ENCODE measurements around the gene MMP17.

MMP17 gene

GRCh38 chr12:131833288-131833895, 5.2 kb downstream of the MMP17 start:
- H3K27me3 ChIP-seq (ENCODE audit: control insufficient read depth in 1 of 2, insufficient read depth in 2 of 2, low read length in 2 of 2), result peaks cover 7 to 69% of the 10 kb centered on the region in 2 donors
- no peak overlapping the region for H3K9ac ChIP-seq (ENCODE audit: low read length)
- H3K36me3 ChIP-seq (ENCODE audit: insufficient read depth, low read length), result no peaks in the 10 kb centered on the region
- H3K4me3 ChIP-seq (ENCODE audit: low read depth in 1 of 2, low read length in 2 of 2), result no peak overlapping the region
- no peak overlapping the region for H3K27ac ChIP-seq (ENCODE audit: low read depth, low read length)
- no peaks in the 10 kb centered on the region for H3K9me3 ChIP-seq (ENCODE audit: low read length)
- peaks cover 18% of the 10 kb centered on the region for H3K4me1 ChIP-seq (ENCODE audit: insufficient read depth, low read length)

- Histone ChIP-seq H3K4me3 (ENCODE audit: low read depth in 1 of 2, low read length in 2 of 2) (no peak overlapping the region), H3K27ac (ENCODE audit: low read depth, low read length) (no peak overlapping the region), H3K9me3 (ENCODE audit: low read length) (no peaks in the 10 kb centered on the region), H3K9ac (ENCODE audit: low read length) (no peak overlapping the region), H3K27me3 (ENCODE audit: control insufficient read depth in 1 of 2, insufficient read depth in 2 of 2, low read length in 2 of 2) (peaks cover 7 to 66% of the 10 kb centered on the region in 2 donors), H3K36me3 (ENCODE audit: insufficient read depth, low read length) (no peaks in the 10 kb centered on the region), H3K4me1 (ENCODE audit: insufficient read depth, low read length) (peaks cover 17% of the 10 kb centered on the region)
Measured at GRCh38 chr12:131833896-131834641, 5.9 kb downstream of the MMP17 start.

- peaks cover 7 to 56% of the 10 kb centered on the region in 2 donors for H3K27me3 ChIP-seq (ENCODE audit: control insufficient read depth in 1 of 2, insufficient read depth in 2 of 2, low read length in 2 of 2)
- H3K36me3 ChIP-seq (ENCODE audit: insufficient read depth, low read length), result no peaks in the 10 kb centered on the region
- H3K4me3 ChIP-seq (ENCODE audit: low read depth in 1 of 2, low read length in 2 of 2), result no peak overlapping the region
- H3K9me3 ChIP-seq (ENCODE audit: low read length), result no peaks in the 10 kb centered on the region
- H3K4me1 ChIP-seq (ENCODE audit: insufficient read depth, low read length), result peaks cover 9% of the 10 kb centered on the region
- H3K9ac ChIP-seq (ENCODE audit: low read length), result no peak overlapping the region
- H3K27ac ChIP-seq (ENCODE audit: low read depth, low read length), result no peak overlapping the region
Measured at GRCh38 chr12:131834798-131835615, 6.8 kb downstream of the MMP17 start.

- no peak overlapping the region for H3K4me3 ChIP-seq (ENCODE audit: low read depth in 1 of 2, low read length in 2 of 2)
- H3K9ac ChIP-seq (ENCODE audit: low read length), result no peak overlapping the region
- no peaks in the 10 kb centered on the region for H3K36me3 ChIP-seq (ENCODE audit: insufficient read depth, low read length)
- peaks cover 9% of the 10 kb centered on the region for H3K4me1 ChIP-seq (ENCODE audit: insufficient read depth, low read length)
- H3K27ac ChIP-seq (ENCODE audit: low read depth, low read length), result no peak overlapping the region
- H3K9me3 ChIP-seq (ENCODE audit: low read length), result no peaks in the 10 kb centered on the region
- peaks cover 7 to 51% of the 10 kb centered on the region in 2 donors for H3K27me3 ChIP-seq (ENCODE audit: control insufficient read depth in 1 of 2, insufficient read depth in 2 of 2, low read length in 2 of 2)
Measured at GRCh38 chr12:131835616-131836171, 7.5 kb downstream of the MMP17 start.

GRCh38 chr12:131836193-131836592, 8.0 kb downstream of the MMP17 start:
- Histone ChIP-seq H3K27ac (ENCODE audit: low read depth, low read length) (no peak overlapping the region), H3K27me3 (ENCODE audit: control insufficient read depth in 1 of 2, insufficient read depth in 2 of 2, low read length in 2 of 2) (peaks cover 7 to 47% of the 10 kb centered on the region in 2 donors), H3K9me3 (ENCODE audit: low read length) (no peaks in the 10 kb centered on the region), H3K9ac (ENCODE audit: low read length) (no peak overlapping the region), H3K4me3 (ENCODE audit: low read depth in 1 of 2, low read length in 2 of 2) (no peak overlapping the region), H3K4me1 (ENCODE audit: insufficient read depth, low read length) (peaks cover 7% of the 10 kb centered on the region), H3K36me3 (ENCODE audit: insufficient read depth, low read length) (no peaks in the 10 kb centered on the region)

GRCh38 chr12:131836714-131837397, 8.7 kb downstream of the MMP17 start:
- H3K9me3 ChIP-seq (ENCODE audit: low read length), result no peaks in the 10 kb centered on the region
- no peak overlapping the region for H3K4me3 ChIP-seq (ENCODE audit: low read depth in 1 of 2, low read length in 2 of 2)
- H3K36me3 ChIP-seq (ENCODE audit: insufficient read depth, low read length), result no peaks in the 10 kb centered on the region
- H3K4me1 ChIP-seq (ENCODE audit: insufficient read depth, low read length), result peaks cover 4% of the 10 kb centered on the region
- H3K27ac ChIP-seq (ENCODE audit: low read depth, low read length), result no peak overlapping the region
- H3K9ac ChIP-seq (ENCODE audit: low read length), result no peak overlapping the region
- peaks cover 7 to 43% of the 10 kb centered on the region in 2 donors for H3K27me3 ChIP-seq (ENCODE audit: control insufficient read depth in 1 of 2, insufficient read depth in 2 of 2, low read length in 2 of 2)

GRCh38 chr12:131840643-131841416, 12.6 kb downstream of the MMP17 start:
- Histone ChIP-seq H3K9me3 (ENCODE audit: low read length) (no peaks in the 10 kb centered on the region), H3K9ac (ENCODE audit: low read length) (no peak overlapping the region), H3K4me3 (ENCODE audit: low read depth in 1 of 2, low read length in 2 of 2) (no peak overlapping the region), H3K4me1 (ENCODE audit: insufficient read depth, low read length) (no peaks in the 10 kb centered on the region), H3K27ac (ENCODE audit: low read depth, low read length) (no peak overlapping the region), H3K27me3 (ENCODE audit: control insufficient read depth in 1 of 2, insufficient read depth in 2 of 2, low read length in 2 of 2) (peaks cover 0 to 7% of the 10 kb centered on the region in 2 donors), H3K36me3 (ENCODE audit: insufficient read depth, low read length) (no peaks in the 10 kb centered on the region)

- Histone ChIP-seq H3K4me1 (ENCODE audit: insufficient read depth, low read length) (no peaks in the 10 kb centered on the region), H3K9me3 (ENCODE audit: low read length) (no peaks in the 10 kb centered on the region), H3K27me3 (ENCODE audit: control insufficient read depth in 1 of 2, insufficient read depth in 2 of 2, low read length in 2 of 2) (peaks cover 0 to 3% of the 10 kb centered on the region in 2 donors), H3K4me3 (ENCODE audit: low read depth in 1 of 2, low read length in 2 of 2) (no peak overlapping the region), H3K36me3 (ENCODE audit: insufficient read depth, low read length) (no peaks in the 10 kb centered on the region), H3K9ac (ENCODE audit: low read length) (no peak overlapping the region), H3K27ac (ENCODE audit: low read depth, low read length) (no peak overlapping the region)
Measured at GRCh38 chr12:131841547-131841946, 13.4 kb downstream of the MMP17 start.

- Histone ChIP-seq H3K9me3 (ENCODE audit: low read length) (no peaks in the 10 kb centered on the region), H3K27ac (ENCODE audit: low read depth, low read length) (no peak overlapping the region), H3K9ac (ENCODE audit: low read length) (no peak overlapping the region), H3K4me3 (ENCODE audit: low read depth in 1 of 2, low read length in 2 of 2) (no peak overlapping the region), H3K27me3 (ENCODE audit: control insufficient read depth in 1 of 2, insufficient read depth in 2 of 2, low read length in 2 of 2) (no peaks in the 10 kb centered on the region), H3K36me3 (ENCODE audit: insufficient read depth, low read length) (no peaks in the 10 kb centered on the region), H3K4me1 (ENCODE audit: insufficient read depth, low read length) (no peaks in the 10 kb centered on the region)
Measured at GRCh38 chr12:131842169-131842568, 14.0 kb downstream of the MMP17 start.

GRCh38 chr12:131843527-131843926, 15.3 kb downstream of the MMP17 start:
- H3K27me3 ChIP-seq (ENCODE audit: control insufficient read depth in 1 of 2, insufficient read depth in 2 of 2, low read length in 2 of 2), result no peaks in the 10 kb centered on the region
- H3K27ac ChIP-seq (ENCODE audit: low read depth, low read length), result no peak overlapping the region
- no peak overlapping the region for H3K9ac ChIP-seq (ENCODE audit: low read length)
- H3K36me3 ChIP-seq (ENCODE audit: insufficient read depth, low read length), result no peaks in the 10 kb centered on the region
- H3K9me3 ChIP-seq (ENCODE audit: low read length), result no peaks in the 10 kb centered on the region
- H3K4me1 ChIP-seq (ENCODE audit: insufficient read depth, low read length), result no peaks in the 10 kb centered on the region
- H3K4me3 ChIP-seq (ENCODE audit: low read depth in 1 of 2, low read length in 2 of 2), result no peak overlapping the region
